Measurements from ENCODE around the gene SERPINB10. TPM values are rescaled to one million over a fixed set of nuclear protein-coding genes. Genes with fewer than 3 reads are reported as not detected.

Gene SERPINB10
- total RNA-seq, 2 donors from 2014 or later, result not detected

GRCh38 chr18:63953811-63954210 is 46.1 kb downstream of the SERPINB10 start:
- Histone ChIP-seq H3K9me3 (no peaks in the 10 kb centered on the region), H3K27ac (no peak overlapping the region), H3K36me3 (no peaks in the 10 kb centered on the region), H3K4me1 (ENCODE audit: control insufficient read depth in 1 of 2, low read depth in 2 of 2) (peaks cover 0 to 10% of the 10 kb centered on the region in 2 donors), H3K27me3 (replicated peaks; ENCODE audit: insufficient read depth) (no peaks in the 10 kb centered on the region), H3K4me3 (no peak overlapping the region)
- DNase-seq (ENCODE audit: low spot score), result no peak
- no peak for ATAC-seq (ENCODE audit: insufficient number of reproducible peaks, low FRiP score, low read depth)
- TF ChIP-seq, protein P1, sequence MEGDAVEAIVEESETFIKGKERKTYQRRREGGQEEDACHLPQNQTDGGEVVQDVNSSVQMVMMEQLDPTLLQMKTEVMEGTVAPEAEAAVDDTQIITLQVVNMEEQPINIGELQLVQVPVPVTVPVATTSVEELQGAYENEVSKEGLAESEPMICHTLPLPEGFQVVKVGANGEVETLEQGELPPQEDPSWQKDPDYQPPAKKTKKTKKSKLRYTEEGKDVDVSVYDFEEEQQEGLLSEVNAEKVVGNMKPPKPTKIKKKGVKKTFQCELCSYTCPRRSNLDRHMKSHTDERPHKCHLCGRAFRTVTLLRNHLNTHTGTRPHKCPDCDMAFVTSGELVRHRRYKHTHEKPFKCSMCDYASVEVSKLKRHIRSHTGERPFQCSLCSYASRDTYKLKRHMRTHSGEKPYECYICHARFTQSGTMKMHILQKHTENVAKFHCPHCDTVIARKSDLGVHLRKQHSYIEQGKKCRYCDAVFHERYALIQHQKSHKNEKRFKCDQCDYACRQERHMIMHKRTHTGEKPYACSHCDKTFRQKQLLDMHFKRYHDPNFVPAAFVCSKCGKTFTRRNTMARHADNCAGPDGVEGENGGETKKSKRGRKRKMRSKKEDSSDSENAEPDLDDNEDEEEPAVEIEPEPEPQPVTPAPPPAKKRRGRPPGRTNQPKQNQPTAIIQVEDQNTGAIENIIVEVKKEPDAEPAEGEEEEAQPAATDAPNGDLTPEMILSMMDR (IDR thresholded peaks at IDR 0.05), result no peak

GRCh38 chr18:63956755-63957154 is 49.0 kb downstream of the SERPINB10 start:
- Histone ChIP-seq H3K4me1 (ENCODE audit: control insufficient read depth in 1 of 2, low read depth in 2 of 2) (no peaks in the 10 kb centered on the region), H3K4me3 (no peak overlapping the region), H3K27me3 (replicated peaks; ENCODE audit: insufficient read depth) (no peaks in the 10 kb centered on the region), H3K9me3 (no peaks in the 10 kb centered on the region), H3K27ac (no peak overlapping the region), H3K36me3 (no peaks in the 10 kb centered on the region)
- DNase-seq (ENCODE audit: low spot score), result no peak
- TF ChIP-seq, protein P1 (IDR thresholded peaks at IDR 0.05), result no peak
- no peak for ATAC-seq (ENCODE audit: insufficient number of reproducible peaks, low FRiP score, low read depth)

DNA sequence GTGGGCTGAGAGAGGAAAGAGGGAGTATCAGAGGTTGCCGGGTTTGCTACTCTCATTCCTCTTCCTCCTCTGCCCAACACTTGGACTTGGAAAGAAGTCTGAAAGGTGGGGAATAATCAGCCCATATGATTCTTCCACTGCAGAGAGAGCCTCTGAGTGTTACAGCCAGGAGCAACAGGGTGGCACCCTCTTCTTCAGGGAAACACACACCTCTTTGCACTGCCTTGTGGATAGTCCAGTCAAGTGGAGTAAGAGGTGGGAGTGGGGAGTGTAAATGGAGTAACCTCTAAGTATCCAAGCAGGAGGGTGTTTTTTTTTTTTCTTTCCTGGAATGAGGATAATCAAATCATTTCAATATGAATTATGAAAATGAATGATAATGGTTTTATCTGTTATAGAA is 53.1 kb downstream of the SERPINB10 start:
- no peak for DNase-seq (ENCODE audit: low spot score)
- H3K36me3 ChIP-seq, result no peaks in the 10 kb centered on the region
- H3K27ac ChIP-seq, result no peak overlapping the region
- H3K4me3 ChIP-seq, result no peak overlapping the region
- no peaks in the 10 kb centered on the region for H3K27me3 ChIP-seq (replicated peaks; ENCODE audit: insufficient read depth)
- TF ChIP-seq, protein P1 (IDR thresholded peaks at IDR 0.05), result no peak
- no peaks in the 10 kb centered on the region for H3K9me3 ChIP-seq
- no peak for ATAC-seq (ENCODE audit: insufficient number of reproducible peaks, low FRiP score, low read depth)
- H3K4me1 ChIP-seq (ENCODE audit: control insufficient read depth in 1 of 2, low read depth in 2 of 2), result no peaks in the 10 kb centered on the region

DNA sequence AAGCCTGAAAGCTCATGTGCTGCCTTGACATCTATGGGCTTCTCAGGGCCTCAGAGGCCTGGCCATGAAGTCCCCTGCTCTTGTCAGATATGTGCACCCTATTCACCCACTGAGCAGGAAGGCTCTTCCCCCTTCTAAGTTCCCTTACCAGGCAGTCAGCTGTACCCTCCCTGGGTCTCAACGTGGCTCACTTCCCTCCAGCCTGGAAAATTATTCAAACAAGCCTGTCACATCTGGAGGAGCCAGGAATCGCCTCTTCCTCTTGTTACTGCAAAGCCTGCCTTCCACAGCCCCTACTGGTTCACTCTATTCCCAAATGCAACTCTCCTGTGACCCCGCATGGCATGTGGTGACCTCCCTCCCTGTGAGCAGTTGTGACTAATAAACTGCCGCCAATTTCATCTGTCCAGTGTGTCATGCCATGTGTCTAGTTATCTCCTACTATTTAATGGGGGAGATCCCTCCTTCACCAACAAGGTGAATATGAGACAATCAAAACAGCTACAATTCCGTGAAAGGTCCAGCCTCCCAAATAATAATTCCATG is 53.8 kb downstream of the SERPINB10 start:
- DNase-seq (ENCODE audit: low spot score) (no peak), ATAC-seq (ENCODE audit: insufficient number of reproducible peaks, low FRiP score, low read depth) (no peak)
- no peaks in the 10 kb centered on the region for H3K4me1 ChIP-seq (ENCODE audit: control insufficient read depth in 1 of 2, low read depth in 2 of 2)
- no peak overlapping the region for H3K4me3 ChIP-seq
- TF ChIP-seq, protein P1 (IDR thresholded peaks at IDR 0.05), result no peak
- no peak overlapping the region for H3K27ac ChIP-seq
- H3K36me3 ChIP-seq, result no peaks in the 10 kb centered on the region
- no peaks in the 10 kb centered on the region for H3K27me3 ChIP-seq (replicated peaks; ENCODE audit: insufficient read depth)
- no peaks in the 10 kb centered on the region for H3K9me3 ChIP-seq

DNA sequence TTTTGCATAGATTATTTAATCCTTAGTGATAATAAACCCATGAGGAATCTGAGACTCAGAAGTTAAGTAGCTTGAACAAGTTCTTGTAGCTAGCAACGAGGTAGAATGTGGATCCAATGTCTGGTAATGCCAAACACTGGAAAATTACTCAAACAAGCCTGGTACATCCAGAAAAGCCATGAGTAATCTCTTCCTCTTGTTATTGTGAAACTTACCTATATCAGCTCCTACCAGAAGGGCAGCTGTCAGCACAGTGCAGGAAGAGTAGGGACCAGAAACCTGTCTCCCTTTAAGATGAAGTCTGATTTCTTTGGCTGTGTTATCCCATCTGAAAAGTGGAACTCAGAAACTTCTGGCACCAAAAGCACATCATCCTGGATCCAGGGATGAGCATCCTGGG is 54.4 kb downstream of the SERPINB10 start:
- ATAC-seq (ENCODE audit: insufficient number of reproducible peaks, low FRiP score, low read depth), result no peak
- no peak for DNase-seq (ENCODE audit: low spot score)
- Histone ChIP-seq H3K4me1 (ENCODE audit: control insufficient read depth in 1 of 2, low read depth in 2 of 2) (no peaks in the 10 kb centered on the region), H3K27me3 (replicated peaks; ENCODE audit: insufficient read depth) (no peaks in the 10 kb centered on the region), H3K27ac (no peak overlapping the region), H3K36me3 (no peaks in the 10 kb centered on the region), H3K9me3 (no peaks in the 10 kb centered on the region), H3K4me3 (no peak overlapping the region)
- TF ChIP-seq, protein P1 (IDR thresholded peaks at IDR 0.05), result no peak
